Osteoblast (primary cell): ENCODE data around the gene GAD2. TPM values are rescaled to one million over a fixed set of nuclear protein-coding genes. Genes with fewer than 3 reads are reported as not detected.

Experiments used
- DNase-seq: peaks from one replicate; pipeline ENCODE4 v3.0.0; 2011; ENCODE audit warnings: low spot score, mixed read lengths; ENCODE audit not compliant: insufficient read length; ENCODE audit errors: missing footprints
- H2AFZ ChIP-seq: 2 replicates; pipeline ENCODE4 v1.6.0; 2011; ENCODE audit warnings: mild to moderate bottlenecking, low read length
- H3K27ac ChIP-seq: 2 replicates; pipeline ENCODE4 v1.5.1; 2011; ENCODE audit warnings: mild to moderate bottlenecking, low read depth, low read length, moderate library complexity
- H3K27me3 ChIP-seq: 2 replicates; pipeline ENCODE4 v1.6.0; 2012; ENCODE audit warnings: mild to moderate bottlenecking, control low read depth, inconsistent platforms, low read length, moderate library complexity; ENCODE audit not compliant: insufficient read depth
- H3K36me3 ChIP-seq: 2 replicates; pipeline ENCODE4 v1.5.1; 2011; ENCODE audit warnings: mild to moderate bottlenecking, low read length, control low read depth, moderate library complexity; ENCODE audit not compliant: insufficient read depth
- H3K4me1 ChIP-seq: 2 replicates; pipeline ENCODE4 v1.5.1; 2011; ENCODE audit warnings: mild to moderate bottlenecking, low read length, control low read depth, moderate library complexity; ENCODE audit not compliant: insufficient read depth
- H3K4me2 ChIP-seq: 2 replicates; pipeline ENCODE4 v1.6.0; 2011; ENCODE audit warnings: mild to moderate bottlenecking, low read length; ENCODE audit not compliant: insufficient read depth
- H3K4me3 ChIP-seq: fragments of 200-600 bp; sonication (generic); 3 replicates; pipeline ENCODE4 v1.5.1; 2012; ENCODE audit warnings: mild to moderate bottlenecking, low read length, inconsistent platforms; ENCODE audit not compliant: insufficient read depth
- H3K79me2 ChIP-seq: 2 replicates; pipeline ENCODE4 v1.6.0; 2012; ENCODE audit warnings: mild to moderate bottlenecking, low read length, control low read depth, inconsistent platforms; ENCODE audit not compliant: insufficient read depth
- H3K9me3 ChIP-seq: 2 replicates; pipeline ENCODE4 v1.5.1; 2011; ENCODE audit warnings: low read depth, low read length, control low read depth
- H4K20me1 ChIP-seq: 2 replicates; pipeline ENCODE4 v1.6.0; 2012; ENCODE audit warnings: mild to moderate bottlenecking, low read length, control low read depth; ENCODE audit not compliant: insufficient read depth
- total RNA-seq: library from RNA; depleted of rRNA; stranded (reverse); fragments of >200 nt; gene quantifications from 2 replicates; pipeline ENCODE4 v1.2.3, GENCODE V29; 2012
- TF ChIP-seq, protein P1 (sequence below): IDR thresholded peaks from 2 replicates; pipeline ENCODE4 v1.5.1; 2011; ENCODE audit warnings: mild to moderate bottlenecking, low read depth, low read length, moderate library complexity; ENCODE audit errors: extremely low read depth

Gene GAD2
- total RNA-seq, 1 donor: not detected

DNA sequence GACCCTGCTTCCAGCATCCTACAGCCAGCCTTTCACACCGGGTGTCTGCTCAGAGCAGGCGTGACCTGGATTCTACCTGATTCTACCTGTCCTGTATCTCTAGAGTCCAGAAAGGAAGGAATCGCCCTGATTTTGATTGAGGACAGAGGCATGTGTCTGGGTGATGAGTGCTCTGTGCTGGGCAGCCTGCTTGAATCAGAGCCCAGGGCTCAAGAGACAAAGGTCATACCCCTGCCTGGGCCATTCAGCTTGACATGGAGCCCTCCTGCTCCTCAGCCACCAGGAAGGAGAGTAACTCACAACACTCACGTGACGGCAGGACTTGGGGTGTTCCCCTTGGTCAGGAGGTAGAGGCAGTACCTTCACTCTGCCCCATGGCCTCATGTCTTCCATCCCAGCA lies 11.2 kb downstream of the GAD2 start:
- Histone ChIP-seq H3K4me2 (no peak overlapping the region), H3K4me3 (no peak overlapping the region), H4K20me1 (no peaks in the 10 kb centered on the region), H3K27ac (no peak overlapping the region), H3K9me3 (no peaks in the 10 kb centered on the region), H3K27me3 (no peaks in the 10 kb centered on the region), H3K79me2 (no peaks in the 10 kb centered on the region), H3K4me1 (no peaks in the 10 kb centered on the region), H2AFZ (no peak overlapping the region), H3K36me3 (no peaks in the 10 kb centered on the region)
- no peak for DNase-seq
- TF ChIP-seq, protein P1, sequence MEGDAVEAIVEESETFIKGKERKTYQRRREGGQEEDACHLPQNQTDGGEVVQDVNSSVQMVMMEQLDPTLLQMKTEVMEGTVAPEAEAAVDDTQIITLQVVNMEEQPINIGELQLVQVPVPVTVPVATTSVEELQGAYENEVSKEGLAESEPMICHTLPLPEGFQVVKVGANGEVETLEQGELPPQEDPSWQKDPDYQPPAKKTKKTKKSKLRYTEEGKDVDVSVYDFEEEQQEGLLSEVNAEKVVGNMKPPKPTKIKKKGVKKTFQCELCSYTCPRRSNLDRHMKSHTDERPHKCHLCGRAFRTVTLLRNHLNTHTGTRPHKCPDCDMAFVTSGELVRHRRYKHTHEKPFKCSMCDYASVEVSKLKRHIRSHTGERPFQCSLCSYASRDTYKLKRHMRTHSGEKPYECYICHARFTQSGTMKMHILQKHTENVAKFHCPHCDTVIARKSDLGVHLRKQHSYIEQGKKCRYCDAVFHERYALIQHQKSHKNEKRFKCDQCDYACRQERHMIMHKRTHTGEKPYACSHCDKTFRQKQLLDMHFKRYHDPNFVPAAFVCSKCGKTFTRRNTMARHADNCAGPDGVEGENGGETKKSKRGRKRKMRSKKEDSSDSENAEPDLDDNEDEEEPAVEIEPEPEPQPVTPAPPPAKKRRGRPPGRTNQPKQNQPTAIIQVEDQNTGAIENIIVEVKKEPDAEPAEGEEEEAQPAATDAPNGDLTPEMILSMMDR: no peak

DNA sequence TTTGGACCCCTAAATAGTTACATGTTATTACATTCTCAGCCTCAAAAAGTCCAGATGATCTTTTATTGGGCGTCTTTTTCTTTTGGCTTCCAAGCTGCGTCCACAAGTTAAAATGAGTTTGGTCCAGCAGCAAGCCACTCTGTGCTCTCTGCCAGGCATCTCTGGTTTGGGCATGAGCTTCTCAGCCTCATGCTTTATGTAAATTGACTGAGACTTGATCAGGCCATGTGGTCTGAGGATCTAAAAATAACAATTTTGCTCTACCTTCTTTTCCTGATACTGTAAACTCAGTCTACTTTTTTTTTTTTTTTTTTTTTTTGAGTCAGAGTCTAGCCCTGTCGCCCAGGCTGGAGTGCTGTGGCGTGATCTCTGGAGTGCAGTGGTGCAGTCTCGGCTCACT lies 15.6 kb downstream of the GAD2 start:
- H3K27me3 ChIP-seq: no peaks in the 10 kb centered on the region
- no peak for DNase-seq
- TF ChIP-seq, protein P1: no peak
- H3K4me2 ChIP-seq: no peak overlapping the region
- H3K36me3 ChIP-seq: no peaks in the 10 kb centered on the region
- H4K20me1 ChIP-seq: no peaks in the 10 kb centered on the region
- H3K9me3 ChIP-seq: no peaks in the 10 kb centered on the region
- no peaks in the 10 kb centered on the region for H3K4me1 ChIP-seq
- no peak overlapping the region for H3K4me3 ChIP-seq
- H3K27ac ChIP-seq: no peak overlapping the region
- H2AFZ ChIP-seq: no peak overlapping the region
- no peaks in the 10 kb centered on the region for H3K79me2 ChIP-seq

DNA sequence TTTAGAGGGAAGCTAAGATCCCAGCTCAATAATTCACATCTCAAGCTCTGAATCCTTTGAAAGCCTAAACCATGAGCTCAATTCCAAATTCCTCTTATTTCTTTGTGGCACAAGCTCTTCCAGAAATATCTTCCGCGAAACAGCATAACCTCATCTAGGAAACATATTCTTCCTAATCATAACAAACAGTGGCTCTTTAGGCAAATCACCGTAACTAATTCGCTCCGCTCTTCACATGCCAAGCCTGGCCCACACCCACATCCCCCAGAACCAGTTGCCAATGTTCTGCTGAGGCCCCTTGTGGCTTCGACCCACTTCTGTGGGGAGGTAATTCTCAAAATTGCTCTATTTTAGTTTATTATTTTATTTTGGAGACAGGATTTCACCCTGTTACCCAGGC lies 19.2 kb downstream of the GAD2 start:
- Histone ChIP-seq H3K9me3 (no peaks in the 10 kb centered on the region), H2AFZ (no peak overlapping the region), H3K4me2 (no peak overlapping the region), H3K36me3 (no peaks in the 10 kb centered on the region), H3K27me3 (no peaks in the 10 kb centered on the region), H3K27ac (no peak overlapping the region), H3K4me1 (no peaks in the 10 kb centered on the region), H3K79me2 (no peaks in the 10 kb centered on the region), H4K20me1 (no peaks in the 10 kb centered on the region), H3K4me3 (no peak overlapping the region)
- TF ChIP-seq, protein P1: no peak
- DNase-seq: no peak

DNA sequence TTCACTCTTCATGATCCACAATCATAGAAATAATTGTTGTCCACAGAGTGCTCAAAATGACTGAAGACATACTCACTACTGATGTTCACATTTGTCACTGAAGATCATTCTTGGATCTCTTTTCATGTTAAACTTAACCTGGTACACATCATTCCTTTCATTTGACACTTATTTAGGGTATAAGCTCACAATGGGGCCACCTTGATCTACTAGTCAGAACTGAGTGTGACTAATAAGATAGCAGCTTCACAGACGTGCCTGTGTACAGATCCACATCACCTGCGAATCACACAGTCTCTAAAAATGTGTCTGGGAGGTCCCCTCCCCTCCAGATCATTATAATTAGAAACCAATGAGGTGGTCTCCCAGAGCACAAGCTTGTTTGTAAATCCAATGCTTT lies 21.8 kb downstream of the GAD2 start:
- Histone ChIP-seq H3K79me2 (no peaks in the 10 kb centered on the region), H3K36me3 (no peaks in the 10 kb centered on the region), H3K27ac (no peak overlapping the region), H3K9me3 (no peaks in the 10 kb centered on the region), H4K20me1 (no peaks in the 10 kb centered on the region), H3K27me3 (no peaks in the 10 kb centered on the region), H3K4me1 (no peaks in the 10 kb centered on the region), H2AFZ (no peak overlapping the region), H3K4me3 (no peak overlapping the region), H3K4me2 (no peak overlapping the region)
- no peak for DNase-seq
- TF ChIP-seq, protein P1: no peak
